Mucosa of descending colon (tissue), 3 donors: Measurements from ENCODE around the gene TRAPPC6A. TPM values are rescaled to one million over a fixed set of nuclear protein-coding genes. Genes with fewer than 3 reads are reported as not detected.

Source experiments
- ATAC-seq: fragments of 200-7000 bp; cut with Tn5 transposase; one replicate; pipeline ENCODE4 v1.9.1; 2020; ENCODE audit warnings: mild to moderate bottlenecking, moderate library complexity
- DNase-seq, 3 donors: peaks; one replicate each; pipeline ENCODE4 v3.0.0-alpha.2; 2020
- H3K36me3 ChIP-seq: fragments of 200-600 bp; one replicate; pipeline ENCODE4 v1.8.0; 2021; ENCODE audit warnings: low read depth, mild to moderate bottlenecking
- H3K4me1 ChIP-seq: fragments of 200-600 bp; one replicate; pipeline ENCODE4 v1.8.0; 2021; ENCODE audit warnings: low read depth, mild to moderate bottlenecking
- H3K4me3 ChIP-seq: fragments of 200-600 bp; one replicate; pipeline ENCODE4 v1.8.0; 2021; ENCODE audit warnings: mild to moderate bottlenecking
- H3K9me3 ChIP-seq: fragments of 200-600 bp; one replicate; pipeline ENCODE4 v1.8.0; 2021; ENCODE audit warnings: mild to moderate bottlenecking
- CTCF ChIP-seq: fragments of 200-600 bp; IDR thresholded peaks from one replicate; pipeline ENCODE4 v1.8.0; 2022; ENCODE audit warnings: antibody characterized with exemption, mild to moderate bottlenecking
- intact Hi-C, 2 donors: fragments of 100-400 bp; cut with DNase I in 1 of 2; cut with micrococcal nuclease in 1 of 2; formaldehyde crosslinking; loops; one replicate each; pipeline versions ENCODE4 v1.11.0 to v1.11.1; 2022; cut with DNase I, micrococcal nuclease
- total RNA-seq, 3 donors: library from RNA; stranded (reverse); fragmentation: NEBNext Ultra II Directional in 2 of 3; extraction: Animal tissue kit (Norgen Biotek cat#: 25700) in 2 of 3; gene quantifications; one replicate each; pipeline versions ENCODE4 v1.2.1 to v1.2.4, GENCODE V29; 2021 to 2023
- donor health status: DM: no; HTN: no; CAD: no; lungs with moderate emphysema.
- donor health status: DM: no; HTN: no; CAD: no.
- donor health status: DM: no; HTN: yes; CAD: no.

TRAPPC6A gene
- total RNA-seq, 3 donors from 2014 or later: 29.0 to 45.1 (median 37.4) TPM

GRCh38 chr19:45195764-45196163, 17.7 kb upstream of the TRAPPC6A start:
- ATAC-seq: no peak

DNA sequence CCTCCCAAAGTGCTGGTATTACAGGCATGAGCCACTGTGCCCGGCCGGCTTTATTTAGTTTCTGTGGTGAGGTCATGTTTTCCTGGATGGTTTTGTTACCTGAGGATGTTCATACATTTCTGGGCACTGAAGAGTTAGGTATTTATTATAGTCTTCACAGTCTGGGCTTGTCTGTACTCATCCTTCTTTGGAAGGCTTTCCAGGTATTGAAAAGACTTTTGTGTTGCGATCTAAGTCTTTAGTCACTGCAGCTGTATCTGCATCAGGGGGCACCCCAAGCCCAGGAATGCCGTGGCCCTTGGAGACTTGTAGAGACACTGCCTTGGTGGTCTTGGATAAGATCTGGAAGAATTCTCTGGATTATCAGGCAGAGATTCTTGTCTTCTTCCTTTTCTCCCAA, 13.3 kb upstream of the TRAPPC6A start:
- no peaks in the 10 kb centered on the region for H3K4me1 ChIP-seq
- H3K9me3 ChIP-seq: no peaks in the 10 kb centered on the region
- H3K36me3 ChIP-seq: no peaks in the 10 kb centered on the region
- ATAC-seq: no peak
- TF ChIP-seq CTCF: no peak
- H3K4me3 ChIP-seq: no peak overlapping the region
- intact Hi-C loops: no loop called here
- no peak for DNase-seq

More at GRCh38 chr19:45195764-45196163, 17.7 kb upstream of the TRAPPC6A start:
- no peak overlapping the region for H3K4me3 ChIP-seq
- DNase-seq: no peak
- TF ChIP-seq CTCF: no peak
- H3K36me3 ChIP-seq: no peaks in the 10 kb centered on the region
- no peaks in the 10 kb centered on the region for H3K9me3 ChIP-seq
- intact Hi-C loops: no loop called here
- H3K4me1 ChIP-seq: no peaks in the 10 kb centered on the region

GRCh38 chr19:45189971-45190370, 11.9 kb upstream of the TRAPPC6A start:
- ATAC-seq (no peak), DNase-seq (no peak)
- no peak for TF ChIP-seq CTCF
- Histone ChIP-seq H3K9me3 (no peaks in the 10 kb centered on the region), H3K4me1 (no peaks in the 10 kb centered on the region), H3K4me3 (no peak overlapping the region), H3K36me3 (no peaks in the 10 kb centered on the region)
- intact Hi-C loops: no loop called here

DNA sequence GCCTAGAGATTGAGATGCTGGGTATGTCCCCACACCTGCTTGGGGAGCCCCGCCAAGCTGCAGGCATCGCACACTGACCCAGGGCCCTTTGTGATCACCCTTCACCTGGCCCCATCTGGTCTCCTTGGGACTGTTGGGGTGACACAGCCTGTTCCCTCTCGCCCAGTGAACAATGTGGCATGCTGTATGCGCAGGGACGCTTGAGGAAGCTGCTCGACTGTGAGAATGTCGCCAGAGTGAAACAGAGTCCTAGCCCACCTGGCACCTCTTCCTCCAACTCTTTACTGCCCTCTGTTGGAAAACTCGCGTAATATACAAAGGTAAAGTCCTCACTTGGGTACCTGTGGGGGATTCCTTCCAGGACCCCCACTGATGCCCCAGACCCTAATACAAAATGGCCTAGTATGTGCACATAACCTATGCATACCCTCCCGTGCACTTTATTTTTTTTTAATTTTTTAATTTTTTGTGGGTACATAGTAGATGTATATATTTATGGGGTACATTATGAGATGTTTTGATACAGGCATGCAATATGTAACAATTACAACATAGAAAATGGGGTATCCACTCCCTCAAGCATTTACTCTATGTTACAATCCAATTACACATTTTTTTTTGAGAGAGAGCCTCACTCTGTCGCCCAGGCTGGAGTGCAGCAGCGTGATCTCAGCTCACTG, 9.5 kb upstream of the TRAPPC6A start:
- Histone ChIP-seq H3K4me3 (no peak overlapping the region), H3K9me3 (no peaks in the 10 kb centered on the region), H3K4me1 (no peaks in the 10 kb centered on the region), H3K36me3 (no peaks in the 10 kb centered on the region)
- no peak for DNase-seq
- peak; percentile 69 for ATAC-seq
- intact Hi-C loops: no loop called here
- TF ChIP-seq CTCF: no peak

- H3K9me3 ChIP-seq: no peaks in the 10 kb centered on the region
- TF ChIP-seq CTCF: no peak
- no peaks in the 10 kb centered on the region for H3K36me3 ChIP-seq
- H3K4me3 ChIP-seq: no peak overlapping the region
- intact Hi-C loops: no loop called here
- no peaks in the 10 kb centered on the region for H3K4me1 ChIP-seq
- no peak for DNase-seq
- no peak for ATAC-seq
These were observed 8.7 kb upstream of the TRAPPC6A start for GRCh38 chr19:45186509-45187334.
